ENCODE measurements around the gene PODXL2. TPM values are rescaled to one million over a fixed set of nuclear protein-coding genes. Genes with fewer than 3 reads are reported as not detected.

PODXL2 gene
- total and polyA plus RNA-seq, 7 experiments from 2014 or later = 2.2 to 6.5 (median 3.6) TPM

- Histone ChIP-seq H3K9me3 (ENCODE audit: control insufficient read depth in 2 of 3, low read length in 3 of 3) (no peaks in the 10 kb centered on the region), H3K4me3 (ENCODE audit: low read length) (no peak overlapping the region), H3K4me1 (ENCODE audit: control insufficient read depth in 2 of 2, insufficient read depth in 2 of 2, low read length in 2 of 2) (peaks cover 11% of the 10 kb centered on the region in 2 donors), H3K27me3 (ENCODE audit: control insufficient read depth in 2 of 2, insufficient read depth in 2 of 2, low read length in 2 of 2) (peaks cover 0 to 3% of the 10 kb centered on the region in 2 donors), H3K27ac (ENCODE audit: low read depth, low read length) (no peak overlapping the region), H3K36me3 (ENCODE audit: control insufficient read depth in 2 of 3, insufficient read depth in 3 of 3, low read length in 3 of 3) (no peaks in the 10 kb centered on the region)
- peaks cover 0 to 11% (median 0%) of the 10 kb centered on the region in 5 donors for H3K36me3 Mint-ChIP-seq
- peaks cover 15 to 36% (median 26%) of the 10 kb centered on the region in 7 donors for H3K4me1 Mint-ChIP-seq
- POLR2A ChIA-PET = no interaction called here
- no peaks in the 10 kb centered on the region for H3K9me3 Mint-ChIP-seq
- peaks cover 17 to 52% (median 32%) of the 10 kb centered on the region in 5 donors for H3K27me3 Mint-ChIP-seq
- DNase-seq (no peak), ATAC-seq (no peak)
- no peak overlapping the region for H3K4me3 Mint-ChIP-seq
- intact Hi-C loops (cut with micrococcal nuclease) = no loop called here
- CTCF ChIA-PET = interaction anchor here (1.4 kb wide), 1 partner anchor 57 kb away, joined by 5 read pairs; no protein-coding TSS in a partner anchor
- no peak overlapping the region for H3K27ac Mint-ChIP-seq
Observed at GRCh38 chr3:127632035-127632820, 3.2 kb downstream of the PODXL2 start.

DNA sequence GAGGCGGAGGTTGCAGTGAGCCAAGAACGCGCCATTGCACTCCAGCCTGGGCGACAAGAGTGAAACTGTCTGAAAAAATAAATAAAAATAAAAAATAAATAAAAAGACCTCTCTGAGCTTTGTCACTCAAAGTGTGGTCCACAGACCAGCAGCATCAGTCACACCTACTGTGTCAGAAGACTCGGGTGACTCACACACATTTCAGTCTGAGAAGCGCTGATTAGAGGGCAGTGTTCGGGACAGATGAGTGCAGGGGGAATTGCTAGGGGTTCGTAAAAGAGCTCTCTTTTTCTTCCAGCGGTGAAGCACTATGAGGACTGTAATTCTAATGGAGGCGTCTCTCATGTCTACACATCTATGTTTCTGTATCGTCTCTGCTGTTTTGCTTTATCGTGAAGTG, 5.7 kb downstream of the PODXL2 start:
- peaks cover 0 to 3% of the 10 kb centered on the region in 2 donors for H3K27me3 ChIP-seq (ENCODE audit: control insufficient read depth in 2 of 2, insufficient read depth in 2 of 2, low read length in 2 of 2)
- H3K27me3 Mint-ChIP-seq = peaks cover 17 to 34% (median 27%) of the 10 kb centered on the region in 5 donors
- H3K36me3 ChIP-seq (ENCODE audit: control insufficient read depth in 2 of 3, insufficient read depth in 3 of 3, low read length in 3 of 3) = no peaks in the 10 kb centered on the region
- ChIA-PET POLR2A (no interaction called here), CTCF (interaction anchor here (0.6 kb wide), 1 partner anchor 36 kb away, joined by 3 read pairs; the partner anchor contains the start of gene MCM2)
- H3K4me1 ChIP-seq (ENCODE audit: control insufficient read depth in 2 of 2, insufficient read depth in 2 of 2, low read length in 2 of 2) = peaks cover 10 to 17% of the 10 kb centered on the region in 2 donors
- H3K4me1 Mint-ChIP-seq = peaks cover 17 to 28% (median 24%) of the 10 kb centered on the region in 7 donors
- DNase-seq = no peak
- no peak overlapping the region for H3K27ac Mint-ChIP-seq
- no peak for ATAC-seq
- no peak overlapping the region for H3K4me3 Mint-ChIP-seq
- H3K9me3 Mint-ChIP-seq = no peaks in the 10 kb centered on the region
- H3K27ac ChIP-seq (ENCODE audit: low read depth, low read length) = no peak overlapping the region
- H3K9me3 ChIP-seq (ENCODE audit: control insufficient read depth in 2 of 3, low read length in 3 of 3) = no peaks in the 10 kb centered on the region
- peaks cover 0 to 7% (median 0%) of the 10 kb centered on the region in 5 donors for H3K36me3 Mint-ChIP-seq
- intact Hi-C loops (cut with micrococcal nuclease) = loop anchor here in 1 of 2 donors (5.0 kb wide), 1 partner anchor 57 kb away; no protein-coding TSS in a partner anchor
- H3K4me3 ChIP-seq (ENCODE audit: low read length) = no peak overlapping the region

DNA sequence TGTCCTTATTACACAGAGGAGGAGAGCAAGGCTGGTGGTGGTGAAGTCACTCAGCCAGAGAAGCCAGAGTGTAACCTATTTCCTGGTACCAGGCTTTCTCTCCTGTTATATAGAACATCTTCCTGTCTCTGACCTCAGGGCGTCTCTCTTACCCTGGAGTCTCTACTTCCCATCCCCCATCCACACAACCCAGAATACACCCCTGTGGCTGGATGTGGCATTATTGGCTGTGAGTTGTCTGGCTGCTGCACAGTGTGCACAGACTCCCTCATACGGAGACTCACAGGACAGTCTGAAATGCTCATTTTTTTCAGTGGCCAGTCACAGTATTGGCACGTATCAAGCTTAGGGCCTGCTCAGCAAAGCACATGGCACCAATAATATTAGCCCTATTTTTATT, 8.6 kb downstream of the PODXL2 start:
- Mint-ChIP-seq H3K4me1 (peaks cover 6 to 16% (median 10%) of the 10 kb centered on the region in 7 donors), H3K36me3 (no peaks in the 10 kb centered on the region), H3K4me3 (peak overlapping the region in 4 of 10 donors; percentile 21 to 49 (median 35)), H3K27me3 (peaks cover 7 to 12% (median 9%) of the 10 kb centered on the region in 5 donors), H3K27ac (peak overlapping the region in 3 of 9 donors; percentile 52 to 72 (median 61)), H3K9me3 (no peaks in the 10 kb centered on the region)
- POLR2A ChIA-PET = no interaction called here
- Histone ChIP-seq H3K4me1 (ENCODE audit: control insufficient read depth in 2 of 2, insufficient read depth in 2 of 2, low read length in 2 of 2) (peaks cover 0 to 7% of the 10 kb centered on the region in 2 donors), H3K4me3 (ENCODE audit: low read length) (no peak overlapping the region), H3K36me3 (ENCODE audit: control insufficient read depth in 2 of 3, insufficient read depth in 3 of 3, low read length in 3 of 3) (no peaks in the 10 kb centered on the region), H3K27me3 (ENCODE audit: control insufficient read depth in 2 of 2, insufficient read depth in 2 of 2, low read length in 2 of 2) (peaks cover 0 to 2% of the 10 kb centered on the region in 2 donors), H3K9me3 (ENCODE audit: control insufficient read depth in 2 of 3, low read length in 3 of 3) (no peaks in the 10 kb centered on the region), H3K27ac (ENCODE audit: low read depth, low read length) (no peak overlapping the region)
- DNase-seq (peak in 6 of 9 donors; percentile 7 to 49 (median 36)), ATAC-seq (peak; percentile 81)
- CTCF ChIA-PET = interaction anchor here (0.7 kb wide), 1 partner anchor 1013 kb away, joined by 4 read pairs; no protein-coding TSS in a partner anchor
- intact Hi-C loops (cut with micrococcal nuclease) = loop anchor here in 1 of 2 donors (1.0 to 5.0 kb wide), 3 partner anchors 8 to 60 kb away; partner anchors contain the start of genes MCM2 and PODXL2

- no peak overlapping the region for H3K4me3 ChIP-seq (ENCODE audit: low read length)
- no peaks in the 10 kb centered on the region for H3K36me3 ChIP-seq (ENCODE audit: control insufficient read depth in 2 of 3, insufficient read depth in 3 of 3, low read length in 3 of 3)
- H3K9me3 ChIP-seq (ENCODE audit: control insufficient read depth in 2 of 3, low read length in 3 of 3) = no peaks in the 10 kb centered on the region
- H3K27ac Mint-ChIP-seq = peak overlapping the region in 1 of 9 donors; percentile 72
- DNase-seq (no peak), ATAC-seq (no peak)
- ChIA-PET CTCF (interaction anchor here (0.7 kb wide), 1 partner anchor 1013 kb away, joined by 4 read pairs; no protein-coding TSS in a partner anchor), POLR2A (no interaction called here)
- H3K27ac ChIP-seq (ENCODE audit: low read depth, low read length) = no peak overlapping the region
- H3K36me3 Mint-ChIP-seq = no peaks in the 10 kb centered on the region
- H3K4me3 Mint-ChIP-seq = no peak overlapping the region
- H3K4me1 Mint-ChIP-seq = peaks cover 6 to 16% (median 10%) of the 10 kb centered on the region in 7 donors
- H3K9me3 Mint-ChIP-seq = no peaks in the 10 kb centered on the region
- H3K27me3 ChIP-seq (ENCODE audit: control insufficient read depth in 2 of 2, insufficient read depth in 2 of 2, low read length in 2 of 2) = no peaks in the 10 kb centered on the region
- peaks cover 7 to 12% (median 9%) of the 10 kb centered on the region in 5 donors for H3K27me3 Mint-ChIP-seq
- intact Hi-C loops (cut with micrococcal nuclease) = loop anchor here in 1 of 2 donors (1.0 to 5.0 kb wide), 3 partner anchors 9 to 61 kb away; partner anchors contain the start of genes MCM2 and PODXL2
- peaks cover 0 to 7% of the 10 kb centered on the region in 2 donors for H3K4me1 ChIP-seq (ENCODE audit: control insufficient read depth in 2 of 2, insufficient read depth in 2 of 2, low read length in 2 of 2)
Observed at GRCh38 chr3:127637971-127638370, 9.0 kb downstream of the PODXL2 start.

DNA sequence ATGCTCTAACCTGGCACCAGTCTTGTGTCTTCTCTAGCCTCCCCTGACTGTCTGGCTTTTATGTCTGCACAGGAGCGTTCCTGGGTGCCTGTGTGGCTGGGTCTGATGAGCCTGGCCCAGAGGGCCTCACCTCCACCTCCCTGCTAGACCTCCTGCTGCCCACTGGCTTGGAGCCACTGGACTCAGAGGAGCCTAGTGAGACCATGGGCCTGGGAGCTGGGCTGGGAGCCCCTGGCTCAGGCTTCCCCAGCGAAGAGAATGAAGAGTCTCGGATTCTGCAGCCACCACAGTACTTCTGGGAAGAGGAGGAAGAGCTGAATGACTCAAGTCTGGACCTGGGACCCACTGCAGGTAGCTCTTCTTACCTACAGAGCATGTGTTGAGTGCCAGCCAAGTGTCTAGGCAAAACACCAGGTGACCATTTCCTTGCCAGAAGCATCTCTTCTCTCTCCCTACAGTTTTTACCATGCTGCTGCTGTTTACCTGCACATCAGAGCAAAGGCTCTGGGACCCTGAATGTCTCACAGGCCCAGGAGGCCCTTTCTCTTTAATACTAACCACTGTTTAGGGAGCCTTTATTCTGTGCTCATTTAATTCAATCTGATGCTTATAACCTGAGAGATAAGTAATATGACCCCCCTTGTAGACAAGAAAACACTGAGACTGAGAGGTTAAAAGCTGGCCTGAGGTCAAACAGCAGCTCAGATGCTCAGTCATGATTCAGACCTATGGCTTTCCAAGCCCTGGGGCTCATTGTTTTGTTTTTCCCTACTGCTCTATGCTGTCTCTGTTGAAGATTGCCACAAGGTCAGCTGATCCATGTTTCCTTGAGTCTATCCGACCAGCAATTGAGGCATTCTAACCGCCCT, 10.4 kb downstream of the PODXL2 start:
- H3K9me3 Mint-ChIP-seq = no peaks in the 10 kb centered on the region
- H3K4me1 Mint-ChIP-seq = peaks cover 6 to 16% (median 10%) of the 10 kb centered on the region in 7 donors
- Histone ChIP-seq H3K27me3 (ENCODE audit: control insufficient read depth in 2 of 2, insufficient read depth in 2 of 2, low read length in 2 of 2) (no peaks in the 10 kb centered on the region), H3K36me3 (ENCODE audit: control insufficient read depth in 2 of 3, insufficient read depth in 3 of 3, low read length in 3 of 3) (no peaks in the 10 kb centered on the region), H3K4me1 (ENCODE audit: control insufficient read depth in 2 of 2, insufficient read depth in 2 of 2, low read length in 2 of 2) (peaks cover 0 to 7% of the 10 kb centered on the region in 2 donors), H3K27ac (ENCODE audit: low read depth, low read length) (no peak overlapping the region), H3K9me3 (ENCODE audit: control insufficient read depth in 2 of 3, low read length in 3 of 3) (no peaks in the 10 kb centered on the region), H3K4me3 (ENCODE audit: low read length) (no peak overlapping the region)
- H3K4me3 Mint-ChIP-seq = no peak overlapping the region
- peaks cover 0 to 6% (median 0%) of the 10 kb centered on the region in 5 donors for H3K36me3 Mint-ChIP-seq
- DNase-seq (no peak), ATAC-seq (no peak)
- ChIA-PET POLR2A (no interaction called here), CTCF (no interaction called here)
- H3K27ac Mint-ChIP-seq = peak overlapping the region in 1 of 9 donors; percentile 38
- H3K27me3 Mint-ChIP-seq = peaks cover 0 to 5% (median 4%) of the 10 kb centered on the region in 5 donors
- intact Hi-C loops (cut with micrococcal nuclease) = loop anchor here in 1 of 2 donors (5.0 kb wide), 1 partner anchor 62 kb away; no protein-coding TSS in a partner anchor

GRCh38 chr3:127640042-127640355, 11.0 kb downstream of the PODXL2 start:
- peaks cover 0 to 7% (median 1%) of the 10 kb centered on the region in 5 donors for H3K27me3 Mint-ChIP-seq
- peaks cover 6 to 16% (median 10%) of the 10 kb centered on the region in 7 donors for H3K4me1 Mint-ChIP-seq
- H3K36me3 Mint-ChIP-seq = peaks cover 0 to 10% (median 0%) of the 10 kb centered on the region in 5 donors
- intact Hi-C loops (cut with micrococcal nuclease) = no loop called here
- H3K27ac ChIP-seq (ENCODE audit: low read depth, low read length) = no peak overlapping the region
- ChIA-PET CTCF (no interaction called here), POLR2A (no interaction called here)
- ATAC-seq (no peak), DNase-seq (no peak)
- no peak overlapping the region for H3K4me3 Mint-ChIP-seq
- no peaks in the 10 kb centered on the region for H3K27me3 ChIP-seq (ENCODE audit: control insufficient read depth in 2 of 2, insufficient read depth in 2 of 2, low read length in 2 of 2)
- peak overlapping the region in 1 of 9 donors; percentile 38 for H3K27ac Mint-ChIP-seq
- no peak overlapping the region for H3K4me3 ChIP-seq (ENCODE audit: low read length)
- H3K36me3 ChIP-seq (ENCODE audit: control insufficient read depth in 2 of 3, insufficient read depth in 3 of 3, low read length in 3 of 3) = no peaks in the 10 kb centered on the region
- no peaks in the 10 kb centered on the region for H3K9me3 ChIP-seq (ENCODE audit: control insufficient read depth in 2 of 3, low read length in 3 of 3)
- peaks cover 0 to 7% of the 10 kb centered on the region in 2 donors for H3K4me1 ChIP-seq (ENCODE audit: control insufficient read depth in 2 of 2, insufficient read depth in 2 of 2, low read length in 2 of 2)
- H3K9me3 Mint-ChIP-seq = no peaks in the 10 kb centered on the region

All from naive thymus-derived CD4-positive, alpha-beta T cell (primary cell).